ENCODE measurements around the gene ERVK3-1.

DNA sequence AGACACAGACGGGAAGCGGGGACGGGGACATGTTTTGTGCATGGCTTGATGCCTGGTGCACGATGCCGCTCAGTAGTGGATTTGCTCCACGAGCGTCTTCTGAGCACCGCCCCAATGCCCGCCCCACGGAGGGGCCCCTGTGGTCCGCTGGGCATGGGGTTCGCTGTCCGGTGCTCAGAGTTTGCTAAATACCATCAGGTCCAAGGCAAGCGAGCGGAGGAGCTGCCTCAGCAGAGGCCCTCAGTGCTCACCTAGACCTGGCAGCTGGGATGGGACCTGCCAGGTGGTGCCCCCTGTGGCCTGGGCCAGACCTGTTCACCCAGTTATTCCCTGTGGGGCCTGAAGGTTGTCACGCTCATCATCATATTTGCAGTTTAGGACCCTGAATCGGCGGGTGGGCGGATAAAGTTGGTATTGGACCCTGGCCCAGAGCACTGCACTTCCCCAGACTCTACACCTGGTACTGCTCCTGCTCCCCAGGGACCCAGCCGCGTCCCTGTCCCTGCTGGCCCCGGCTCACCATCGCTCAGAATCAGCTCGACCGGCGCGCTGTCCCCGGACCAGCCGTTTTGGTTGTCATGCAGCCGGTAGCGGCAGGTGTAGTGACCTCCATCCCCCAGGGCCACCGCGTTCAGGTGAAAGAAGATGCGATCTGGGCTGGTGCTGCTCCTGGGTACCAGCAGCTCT is 45.8 kb downstream of the ERVK3-1 start:
- TF ChIP-seq, protein P1, sequence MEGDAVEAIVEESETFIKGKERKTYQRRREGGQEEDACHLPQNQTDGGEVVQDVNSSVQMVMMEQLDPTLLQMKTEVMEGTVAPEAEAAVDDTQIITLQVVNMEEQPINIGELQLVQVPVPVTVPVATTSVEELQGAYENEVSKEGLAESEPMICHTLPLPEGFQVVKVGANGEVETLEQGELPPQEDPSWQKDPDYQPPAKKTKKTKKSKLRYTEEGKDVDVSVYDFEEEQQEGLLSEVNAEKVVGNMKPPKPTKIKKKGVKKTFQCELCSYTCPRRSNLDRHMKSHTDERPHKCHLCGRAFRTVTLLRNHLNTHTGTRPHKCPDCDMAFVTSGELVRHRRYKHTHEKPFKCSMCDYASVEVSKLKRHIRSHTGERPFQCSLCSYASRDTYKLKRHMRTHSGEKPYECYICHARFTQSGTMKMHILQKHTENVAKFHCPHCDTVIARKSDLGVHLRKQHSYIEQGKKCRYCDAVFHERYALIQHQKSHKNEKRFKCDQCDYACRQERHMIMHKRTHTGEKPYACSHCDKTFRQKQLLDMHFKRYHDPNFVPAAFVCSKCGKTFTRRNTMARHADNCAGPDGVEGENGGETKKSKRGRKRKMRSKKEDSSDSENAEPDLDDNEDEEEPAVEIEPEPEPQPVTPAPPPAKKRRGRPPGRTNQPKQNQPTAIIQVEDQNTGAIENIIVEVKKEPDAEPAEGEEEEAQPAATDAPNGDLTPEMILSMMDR (IDR thresholded peaks at IDR 0.05): no peak
- TF ChIP-seq TEAD4 (IDR thresholded peaks at IDR 0.05; ENCODE audit: borderline replicate concordance, insufficient read depth) (no peak), TAF1 (IDR thresholded peaks at IDR 0.05; ENCODE audit: borderline replicate concordance, low read depth, low read length) (no peak), POLR2AphosphoS5 (IDR thresholded peaks at IDR 0.05; ENCODE audit: low read depth, low read length) (no peak), SIN3A (IDR thresholded peaks at IDR 0.05; ENCODE audit: borderline replicate concordance, low read depth, low read length) (no peak), JUND (IDR thresholded peaks at IDR 0.05) (no peak)
